Activated T-helper 17 cell treated with anti-CD3 and anti-CD28 coated beads, Interleukin-2, amount 50 U/mL, for 72 hours (primary cell): Measurements from ENCODE around the gene XRCC5. TPM values are rescaled to one million over a fixed set of nuclear protein-coding genes. Genes with fewer than 3 reads are reported as not detected.

ENCODE experiments used
- ATAC-seq: fragments of 150-1000 bp; cut with Tn5 transposase; replicated peaks from 2 replicates; pipeline ENCODE4 v1.10.0; 2021; ENCODE audit warnings: mild to moderate bottlenecking, moderate library complexity
- H3K27ac Mint-ChIP-seq: one replicate; pipeline ENCODE4 v1.8.0; 2022; ENCODE audit warnings: mixed read lengths
- H3K27me3 Mint-ChIP-seq: one replicate; pipeline ENCODE4 v1.8.0; 2022; ENCODE audit warnings: mixed read lengths
- H3K36me3 Mint-ChIP-seq: one replicate; pipeline ENCODE4 v1.8.0; 2022; ENCODE audit warnings: low read depth, mild to moderate bottlenecking, mixed read lengths
- H3K4me1 Mint-ChIP-seq: one replicate; pipeline ENCODE4 v1.8.0; 2022; ENCODE audit warnings: mixed read lengths
- H3K4me3 Mint-ChIP-seq: one replicate; pipeline ENCODE4 v1.8.0; 2022; ENCODE audit warnings: mild to moderate bottlenecking, mixed read lengths
- H3K9me3 Mint-ChIP-seq: one replicate; pipeline ENCODE4 v1.8.0; 2022; ENCODE audit warnings: mixed read lengths
- total RNA-seq, 2 donors: library from RNA; stranded (reverse); gene quantifications; one replicate each; pipeline ENCODE4 v1.2.3, GENCODE V29; 2022

XRCC5 gene
- total RNA-seq, 2 donors from 2014 or later, result 391 to 617 TPM

DNA sequence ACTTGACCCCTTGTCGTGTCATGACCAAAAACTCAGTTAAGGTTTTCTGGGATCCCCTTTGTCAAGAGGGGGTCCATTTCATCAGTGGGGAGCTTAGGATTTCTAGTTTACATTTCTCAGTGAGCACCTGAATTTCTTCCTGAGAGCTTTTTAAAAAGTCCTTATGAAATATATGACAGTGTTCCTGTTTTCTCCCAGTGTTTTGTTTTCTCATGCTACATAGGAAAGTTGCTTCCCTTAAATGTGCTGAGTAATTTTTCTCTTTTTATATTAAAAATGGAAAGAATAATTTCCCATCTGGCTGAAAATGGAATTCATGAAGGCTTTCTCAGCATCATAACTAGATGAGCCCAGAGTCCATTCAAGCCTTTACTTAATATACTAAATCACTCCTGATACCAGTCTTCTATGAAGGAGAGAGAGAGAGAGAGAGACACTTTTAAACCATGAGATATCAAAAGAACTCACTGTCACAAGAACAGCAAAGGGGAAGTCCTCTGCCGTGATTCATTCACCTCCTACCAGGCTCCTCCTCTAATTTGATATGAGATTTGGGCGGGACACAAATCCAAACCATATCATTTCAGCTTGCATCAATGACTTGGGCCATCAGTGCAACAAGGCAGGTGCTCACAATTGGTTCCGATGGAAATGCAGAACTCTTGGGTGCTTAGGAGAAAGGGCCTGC is 61.1 kb downstream of the XRCC5 start:
- Mint-ChIP-seq H3K9me3 (no peaks in the 10 kb centered on the region), H3K4me1 (peaks cover 30% of the 10 kb centered on the region), H3K4me3 (no peak overlapping the region), H3K27ac (peak overlapping the region; percentile 41), H3K27me3 (no peaks in the 10 kb centered on the region), H3K36me3 (no peaks in the 10 kb centered on the region)
- peak; percentile 47 for ATAC-seq

DNA sequence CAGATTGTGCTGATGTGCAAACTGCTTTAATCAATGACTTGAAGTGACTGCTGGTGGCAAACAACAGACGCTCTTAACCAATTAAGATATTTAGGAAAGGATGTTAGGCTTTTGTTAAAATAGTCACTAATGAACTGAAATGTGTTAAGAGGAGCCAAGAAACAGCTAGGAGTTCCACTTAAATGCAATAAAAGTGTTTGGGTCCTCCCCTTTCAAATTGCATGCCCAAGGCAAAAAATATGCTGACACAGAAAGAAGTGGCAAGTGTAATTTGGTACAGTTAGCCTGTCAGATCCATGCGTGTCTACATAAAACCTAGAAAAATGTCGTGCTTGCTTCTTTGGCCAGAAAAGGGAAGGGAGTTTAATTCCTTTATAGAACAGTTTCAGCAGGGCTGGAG is 61.9 kb downstream of the XRCC5 start:
- no peak overlapping the region for H3K4me3 Mint-ChIP-seq
- H3K9me3 Mint-ChIP-seq, result no peaks in the 10 kb centered on the region
- peaks cover 32% of the 10 kb centered on the region for H3K4me1 Mint-ChIP-seq
- ATAC-seq, result no peak
- no peaks in the 10 kb centered on the region for H3K36me3 Mint-ChIP-seq
- H3K27ac Mint-ChIP-seq, result no peak overlapping the region
- no peaks in the 10 kb centered on the region for H3K27me3 Mint-ChIP-seq

DNA sequence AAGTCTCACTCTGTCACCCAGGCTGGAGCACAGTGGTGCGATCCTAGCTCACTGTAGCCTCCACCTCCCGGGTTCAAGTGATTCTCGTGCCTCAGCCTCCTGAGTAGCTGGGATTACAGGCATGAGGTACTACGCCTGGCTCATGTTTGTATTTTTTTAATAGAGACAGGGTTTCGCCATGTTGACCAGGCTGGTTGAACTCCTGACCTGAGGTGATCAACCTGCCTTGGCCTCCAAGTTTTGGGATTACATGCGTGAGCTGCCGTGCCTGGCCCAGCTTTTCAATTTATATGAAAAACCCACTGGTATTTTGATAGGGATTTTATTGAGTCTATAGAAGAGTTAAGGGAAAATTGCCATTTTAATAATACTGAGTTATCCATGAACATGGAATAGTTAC is 63.3 kb downstream of the XRCC5 start:
- no peaks in the 10 kb centered on the region for H3K9me3 Mint-ChIP-seq
- no peak overlapping the region for H3K4me3 Mint-ChIP-seq
- H3K4me1 Mint-ChIP-seq, result peaks cover 37% of the 10 kb centered on the region
- no peaks in the 10 kb centered on the region for H3K36me3 Mint-ChIP-seq
- no peak for ATAC-seq
- no peaks in the 10 kb centered on the region for H3K27me3 Mint-ChIP-seq
- H3K27ac Mint-ChIP-seq, result no peak overlapping the region

DNA sequence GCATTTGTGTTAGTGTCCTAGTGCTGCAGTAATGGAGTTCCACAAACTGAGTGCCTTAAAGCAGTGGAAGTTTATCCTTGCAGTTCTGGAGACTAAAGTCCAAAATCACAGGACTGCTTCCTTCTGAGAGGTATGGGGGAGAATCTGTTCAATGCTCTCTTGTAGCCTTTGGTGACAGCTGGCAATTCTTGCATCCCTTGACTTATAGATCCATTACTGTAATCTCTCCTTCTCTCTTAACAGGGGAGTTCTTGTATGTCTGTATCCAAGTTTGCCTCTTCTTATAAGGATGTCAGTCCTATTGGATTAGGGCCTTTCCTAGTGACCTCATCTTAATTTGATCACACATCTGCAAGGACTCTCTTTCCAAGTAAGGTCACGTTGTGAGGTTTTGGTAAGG is 69.9 kb downstream of the XRCC5 start:
- Mint-ChIP-seq H3K4me3 (no peak overlapping the region), H3K9me3 (no peaks in the 10 kb centered on the region), H3K27ac (peak overlapping the region; percentile 3), H3K36me3 (no peaks in the 10 kb centered on the region), H3K4me1 (peaks cover 54% of the 10 kb centered on the region), H3K27me3 (no peaks in the 10 kb centered on the region)
- no peak for ATAC-seq

DNA sequence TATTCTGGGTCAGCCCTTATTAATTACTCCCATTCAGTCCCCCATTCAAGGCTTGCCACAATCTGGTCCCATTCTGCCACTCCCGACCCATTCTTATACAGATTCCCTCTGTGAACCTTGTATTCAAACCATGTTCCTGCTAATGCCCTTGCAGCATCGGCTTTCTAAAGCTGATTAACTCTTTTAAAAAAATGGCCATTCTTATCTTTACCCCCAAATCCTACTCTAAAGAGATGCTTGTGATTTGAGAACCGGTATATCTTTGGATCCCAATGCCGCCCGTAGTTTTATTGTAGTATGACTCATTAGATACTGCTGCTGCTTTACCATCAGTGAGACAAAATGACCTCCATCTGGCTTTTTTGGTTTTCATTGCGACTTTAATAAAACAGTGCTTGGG is 72.2 kb downstream of the XRCC5 start:
- no peaks in the 10 kb centered on the region for H3K9me3 Mint-ChIP-seq
- ATAC-seq, result no peak
- peak overlapping the region; percentile 12 for H3K27ac Mint-ChIP-seq
- peaks cover 21% of the 10 kb centered on the region for H3K36me3 Mint-ChIP-seq
- H3K27me3 Mint-ChIP-seq, result no peaks in the 10 kb centered on the region
- no peak overlapping the region for H3K4me3 Mint-ChIP-seq
- H3K4me1 Mint-ChIP-seq, result peaks cover 56% of the 10 kb centered on the region

DNA sequence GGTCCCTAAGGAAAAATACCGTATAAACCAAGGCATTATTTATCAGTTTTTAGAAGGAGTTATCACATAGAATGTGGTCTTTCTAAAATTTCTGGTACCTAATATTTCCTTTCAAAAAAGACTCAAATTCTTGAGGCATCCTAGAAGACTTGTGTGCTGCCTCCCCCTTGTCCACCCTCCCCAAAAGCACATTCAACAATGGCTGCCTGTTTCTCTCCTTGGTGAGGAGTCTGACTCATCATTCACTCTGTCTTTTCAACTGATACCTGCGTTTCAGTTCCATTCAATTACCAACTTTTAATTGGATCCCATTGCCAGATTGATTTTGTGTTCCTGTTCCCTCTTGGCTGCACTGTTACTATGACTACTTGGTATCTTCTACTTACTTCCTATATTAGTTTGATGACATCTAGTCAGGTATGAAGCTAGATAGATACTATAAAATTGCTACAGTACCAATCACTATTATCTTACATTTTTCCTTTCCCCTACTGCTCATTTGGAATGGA is 72.9 kb downstream of the XRCC5 start:
- Mint-ChIP-seq H3K36me3 (peaks cover 28% of the 10 kb centered on the region), H3K27me3 (no peaks in the 10 kb centered on the region), H3K9me3 (no peaks in the 10 kb centered on the region), H3K4me1 (peaks cover 53% of the 10 kb centered on the region), H3K4me3 (no peak overlapping the region), H3K27ac (peak overlapping the region; percentile 16)
- no peak for ATAC-seq

DNA sequence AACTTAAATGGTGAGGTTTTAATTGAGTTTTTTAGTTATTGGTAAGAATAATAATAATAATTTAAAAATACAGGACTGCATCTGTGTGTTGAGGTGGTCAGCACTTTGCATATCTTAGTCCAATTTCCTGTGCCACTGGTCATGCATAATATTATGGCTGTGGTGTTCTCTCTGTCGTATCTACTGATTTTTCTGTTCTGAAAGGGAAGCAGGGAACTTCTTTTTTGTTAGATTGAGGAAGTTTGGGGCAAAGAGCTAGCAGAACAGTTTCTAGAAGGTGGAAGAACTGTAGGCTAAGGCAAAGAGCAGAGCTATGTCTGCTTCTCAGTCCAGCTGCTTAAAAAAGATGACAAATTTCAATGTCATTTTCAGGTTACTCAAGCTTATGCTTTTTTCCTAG is 74.3 kb downstream of the XRCC5 start:
- ATAC-seq, result no peak
- peaks cover 55% of the 10 kb centered on the region for H3K4me1 Mint-ChIP-seq

DNA sequence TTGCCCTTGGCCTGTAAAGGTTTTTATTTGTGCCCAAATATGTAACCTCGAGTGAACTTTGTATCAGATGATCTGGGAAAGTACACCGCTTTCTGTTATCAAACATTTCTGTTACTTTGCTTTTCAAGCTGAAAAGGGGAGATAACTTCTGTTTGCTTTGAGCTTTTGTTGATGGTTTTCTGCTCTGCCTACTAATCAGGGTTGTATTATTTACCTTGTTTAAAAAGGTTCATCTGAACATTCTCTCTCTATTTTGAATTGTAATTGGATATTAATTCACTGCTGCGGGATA is 79.4 kb downstream of the XRCC5 start:
- Mint-ChIP-seq H3K9me3 (no peaks in the 10 kb centered on the region), H3K36me3 (peaks cover 93% of the 10 kb centered on the region), H3K4me3 (no peak overlapping the region), H3K27ac (peak overlapping the region; percentile 69), H3K27me3 (no peaks in the 10 kb centered on the region), H3K4me1 (peaks cover 44% of the 10 kb centered on the region)
- ATAC-seq, result no peak

More for the DNA sequence above, 74.3 kb downstream of the XRCC5 start:
- Mint-ChIP-seq H3K27me3 (no peaks in the 10 kb centered on the region), H3K36me3 (peaks cover 42% of the 10 kb centered on the region), H3K9me3 (no peaks in the 10 kb centered on the region), H3K27ac (no peak overlapping the region), H3K4me3 (no peak overlapping the region)

DNA sequence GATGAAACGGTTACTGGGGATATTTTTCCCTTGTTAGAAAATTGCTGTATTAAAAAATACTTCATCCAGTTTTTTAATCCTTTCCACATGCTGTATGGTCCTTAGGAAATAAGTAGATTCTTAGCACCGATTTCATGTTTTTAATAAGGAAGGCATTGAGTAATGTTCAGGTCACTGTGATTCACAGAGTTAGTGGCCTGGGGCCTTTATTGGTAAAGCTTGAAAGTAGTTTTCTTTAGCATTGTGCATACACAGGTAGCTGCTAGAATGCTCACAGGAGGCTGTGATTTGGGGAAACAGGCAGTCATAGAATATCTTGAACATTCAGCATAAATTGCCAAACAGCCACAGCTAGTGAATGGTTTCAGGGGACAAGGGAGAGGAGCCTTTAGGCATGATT is 79.8 kb downstream of the XRCC5 start:
- H3K4me3 Mint-ChIP-seq, result no peak overlapping the region
- peak; percentile 49 for ATAC-seq
- peaks cover 97% of the 10 kb centered on the region for H3K36me3 Mint-ChIP-seq
- H3K4me1 Mint-ChIP-seq, result peaks cover 45% of the 10 kb centered on the region
- peak overlapping the region; percentile 69 for H3K27ac Mint-ChIP-seq
- H3K9me3 Mint-ChIP-seq, result no peaks in the 10 kb centered on the region
- H3K27me3 Mint-ChIP-seq, result no peaks in the 10 kb centered on the region

DNA sequence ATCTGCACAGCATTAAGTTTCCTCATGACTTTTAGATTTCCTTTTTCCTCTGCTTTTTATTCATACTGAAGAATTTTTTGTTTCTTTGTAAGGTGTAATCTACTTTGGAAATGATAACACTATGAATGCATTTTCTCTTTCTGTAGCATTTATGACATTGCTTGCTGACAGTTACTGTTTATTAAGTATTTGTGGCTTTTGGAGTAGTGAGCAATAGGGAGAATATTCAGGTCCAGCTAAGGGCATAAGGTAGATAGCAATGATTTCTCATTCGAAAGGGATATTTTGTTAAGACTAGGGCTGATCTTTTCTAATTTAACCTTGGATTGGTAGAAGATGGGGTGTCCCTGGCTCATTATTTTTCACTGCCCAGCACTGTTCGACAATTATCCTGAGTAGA is 80.3 kb downstream of the XRCC5 start:
- Mint-ChIP-seq H3K27ac (peak overlapping the region; percentile 69), H3K27me3 (no peaks in the 10 kb centered on the region), H3K36me3 (peaks cover 100% of the 10 kb centered on the region), H3K4me3 (no peak overlapping the region), H3K9me3 (no peaks in the 10 kb centered on the region), H3K4me1 (peaks cover 49% of the 10 kb centered on the region)
- ATAC-seq, result no peak

DNA sequence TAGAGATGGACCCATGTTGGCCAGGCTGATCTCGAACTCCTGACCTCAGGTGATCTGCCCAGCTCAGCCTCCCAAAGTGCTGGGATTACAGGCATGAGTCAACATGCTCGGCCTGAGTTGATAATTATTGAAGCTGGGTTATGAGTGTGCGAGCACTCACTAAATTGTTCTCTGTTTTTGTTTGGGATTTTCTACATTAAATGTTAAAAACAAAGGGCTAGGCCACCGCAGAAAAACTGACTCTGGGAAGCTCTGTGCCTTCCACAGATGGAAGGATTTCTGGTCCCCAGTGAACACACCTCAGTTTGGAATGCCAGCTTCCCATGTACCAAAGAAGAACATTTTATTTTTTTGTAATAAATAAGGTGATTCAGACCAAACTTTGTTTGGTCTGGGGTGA is 83.0 kb downstream of the XRCC5 start:
- no peak for ATAC-seq
- H3K27me3 Mint-ChIP-seq, result no peaks in the 10 kb centered on the region
- peaks cover 100% of the 10 kb centered on the region for H3K36me3 Mint-ChIP-seq
- no peaks in the 10 kb centered on the region for H3K9me3 Mint-ChIP-seq
- H3K27ac Mint-ChIP-seq, result no peak overlapping the region
- H3K4me1 Mint-ChIP-seq, result peaks cover 51% of the 10 kb centered on the region
- H3K4me3 Mint-ChIP-seq, result no peak overlapping the region

DNA sequence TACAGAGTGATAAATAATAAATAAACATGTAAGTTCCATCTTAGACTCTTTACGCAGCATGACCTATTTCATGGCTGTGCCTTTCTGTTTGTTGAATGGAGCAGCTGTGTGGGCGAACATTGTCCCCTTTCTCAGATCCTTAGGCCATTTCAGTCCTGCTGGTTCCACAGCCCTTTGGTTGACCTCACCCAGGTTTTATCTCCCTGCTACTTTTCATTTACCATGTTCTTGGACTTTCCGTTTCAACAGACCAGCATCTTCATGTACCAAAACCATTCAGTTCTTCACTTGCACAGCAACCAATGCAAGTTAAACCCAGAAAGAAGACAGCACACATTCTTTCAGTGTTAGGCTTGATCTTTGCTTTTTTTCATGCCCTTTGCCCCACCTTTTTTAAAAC is 83.8 kb downstream of the XRCC5 start:
- no peaks in the 10 kb centered on the region for H3K9me3 Mint-ChIP-seq
- H3K27ac Mint-ChIP-seq, result peak overlapping the region; percentile 86
- no peak for ATAC-seq
- peak overlapping the region; percentile 8 for H3K4me3 Mint-ChIP-seq
- no peaks in the 10 kb centered on the region for H3K27me3 Mint-ChIP-seq
- H3K4me1 Mint-ChIP-seq, result peaks cover 49% of the 10 kb centered on the region
- H3K36me3 Mint-ChIP-seq, result peaks cover 100% of the 10 kb centered on the region

DNA sequence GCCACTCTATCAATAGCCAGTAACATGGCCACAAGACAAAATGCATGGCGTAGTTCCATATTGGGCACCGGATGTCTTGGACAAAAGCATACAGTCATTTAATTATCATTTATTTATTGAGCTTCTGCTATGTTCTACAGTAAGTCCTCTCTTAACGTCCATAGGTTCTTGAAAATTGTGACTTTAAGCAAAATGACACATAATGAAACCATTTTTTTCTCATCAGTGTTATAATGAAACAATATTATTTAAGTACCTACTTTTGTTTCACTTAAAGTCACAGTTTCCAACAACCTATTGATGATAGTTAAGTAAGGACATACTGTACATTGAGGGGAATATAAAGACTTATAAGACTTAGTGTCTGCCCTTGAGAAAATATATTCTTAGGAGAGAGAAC is 84.9 kb downstream of the XRCC5 start:
- Mint-ChIP-seq H3K4me1 (peaks cover 41% of the 10 kb centered on the region), H3K27me3 (no peaks in the 10 kb centered on the region), H3K9me3 (no peaks in the 10 kb centered on the region), H3K36me3 (peaks cover 100% of the 10 kb centered on the region), H3K27ac (peak overlapping the region; percentile 86), H3K4me3 (peak overlapping the region; percentile 64)
- ATAC-seq, result peak; percentile 48

DNA sequence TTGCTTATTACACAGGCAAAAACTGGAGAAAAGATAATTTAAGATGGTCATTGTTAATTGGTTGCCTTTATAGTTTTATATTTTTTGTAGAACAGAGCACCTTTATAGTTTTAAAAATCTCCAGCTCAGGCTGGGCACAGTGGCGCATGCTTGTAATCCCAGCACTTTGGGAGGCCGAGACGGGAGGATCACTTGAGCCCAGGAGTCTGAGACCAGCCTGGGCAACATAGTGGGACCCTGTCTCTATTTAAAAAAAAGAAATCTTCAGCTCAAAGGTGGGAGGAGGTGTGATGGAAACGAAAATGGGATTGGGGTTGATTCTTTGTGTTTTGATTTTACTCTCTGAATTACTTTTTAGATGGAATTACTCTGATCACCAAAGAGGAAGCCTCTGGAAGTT is 85.4 kb downstream of the XRCC5 start:
- H3K9me3 Mint-ChIP-seq, result no peaks in the 10 kb centered on the region
- ATAC-seq, result no peak
- peak overlapping the region; percentile 64 for H3K4me3 Mint-ChIP-seq
- peak overlapping the region; percentile 86 for H3K27ac Mint-ChIP-seq
- H3K36me3 Mint-ChIP-seq, result peaks cover 100% of the 10 kb centered on the region
- H3K27me3 Mint-ChIP-seq, result no peaks in the 10 kb centered on the region
- H3K4me1 Mint-ChIP-seq, result peaks cover 41% of the 10 kb centered on the region

DNA sequence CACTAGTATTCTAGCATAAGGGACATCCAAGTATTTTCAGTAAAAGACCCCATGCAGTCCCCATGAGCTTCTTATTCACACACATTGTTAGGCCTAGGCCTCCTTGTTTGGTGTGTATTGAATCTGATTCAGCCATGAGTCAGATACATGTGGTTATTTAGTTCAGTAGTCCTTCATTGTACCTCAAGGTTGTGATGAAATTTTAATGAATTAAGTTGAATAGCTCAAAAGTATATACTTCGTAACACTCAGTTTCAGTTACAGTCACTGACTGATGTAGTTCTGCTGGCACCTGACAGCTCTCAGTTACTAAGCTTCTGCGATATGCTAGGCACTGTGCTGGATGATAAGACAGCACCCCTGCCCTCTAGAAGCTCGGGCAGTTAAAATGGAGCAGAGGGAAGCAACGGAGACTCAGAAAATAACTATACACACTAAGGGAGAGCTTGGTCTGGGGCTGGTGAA is 86.4 kb downstream of the XRCC5 start:
- ATAC-seq, result peak; percentile 92
- no peaks in the 10 kb centered on the region for H3K27me3 Mint-ChIP-seq
- no peaks in the 10 kb centered on the region for H3K9me3 Mint-ChIP-seq
- H3K27ac Mint-ChIP-seq, result peak overlapping the region; percentile 86
- peaks cover 100% of the 10 kb centered on the region for H3K36me3 Mint-ChIP-seq
- H3K4me3 Mint-ChIP-seq, result peak overlapping the region; percentile 64
- peaks cover 41% of the 10 kb centered on the region for H3K4me1 Mint-ChIP-seq
